ENCODE data around the gene SAP30.
A peak's percentile ranks its signal among the peaks of the same experiment; 100 is the strongest.

SAP30 gene

GRCh38 chr4:173367285-173367684 lies 3.5 kb upstream of the SAP30 start:
- no peak overlapping the region for H3K14ac ChIP-seq (ENCODE audit: low read length)
- H3K36me3 ChIP-seq (replicated peaks in 1 of 2; ENCODE audit: control insufficient read depth in 2 of 2, insufficient read depth in 2 of 2, low read length in 2 of 2), result no peaks in the 10 kb centered on the region
- H3K79me1 ChIP-seq (ENCODE audit: low read depth, low read length), result peaks cover 3% of the 10 kb centered on the region
- H2AFZ ChIP-seq (ENCODE audit: low read length), result peak overlapping the region; percentile 62
- H3K4me2 ChIP-seq (ENCODE audit: insufficient read depth, low read length, poor library complexity, severe bottlenecking), result no peak overlapping the region
- no peak overlapping the region for H3K27ac ChIP-seq (replicated peaks; ENCODE audit: low read length)
- H3K4me1 ChIP-seq (ENCODE audit: control insufficient read depth in 2 of 2, insufficient read depth in 1 of 2, low read depth in 1 of 2, low read length in 2 of 2), result peaks cover 0 to 9% of the 10 kb centered on the region in 2 donors
- no peak overlapping the region for H3K18ac ChIP-seq (ENCODE audit: low read length)
- H3K9me3 ChIP-seq (replicated peaks in 1 of 2; ENCODE audit: control insufficient read depth in 2 of 2, insufficient read depth in 1 of 2, low read depth in 1 of 2, low read length in 2 of 2), result peaks cover 0 to 3% of the 10 kb centered on the region in 2 donors
- no peak overlapping the region for H3K9ac ChIP-seq (ENCODE audit: low read depth, low read length, poor library complexity)
- H3K27me3 ChIP-seq (ENCODE audit: control insufficient read depth in 3 of 3, insufficient read depth in 3 of 3, low read depth in 1 of 3, low read length in 3 of 3), result no peaks in the 10 kb centered on the region
- no peak for DNase-seq (ENCODE audit: low spot score)
- no peak overlapping the region for H2BK120ac ChIP-seq (ENCODE audit: low read depth, low read length)
- no peak overlapping the region for H2BK5ac ChIP-seq (ENCODE audit: low read length)
- no peak overlapping the region for H4K8ac ChIP-seq (ENCODE audit: low read depth, low read length)
- no peak overlapping the region for H2AK5ac ChIP-seq (ENCODE audit: low read depth, low read length)
- no peak overlapping the region for H3K23ac ChIP-seq (ENCODE audit: low read depth, low read length, poor library complexity)
- H4K91ac ChIP-seq (ENCODE audit: low read depth, low read length, poor library complexity), result no peak overlapping the region
- H3K4me3 ChIP-seq (ENCODE audit: low read length in 2 of 2), result no peak overlapping the region
- H2BK15ac ChIP-seq (ENCODE audit: low read length), result no peak overlapping the region
- no peak overlapping the region for H2BK12ac ChIP-seq (ENCODE audit: low read length)
- no peak overlapping the region for H3K4ac ChIP-seq (ENCODE audit: low read length)

- H4K8ac ChIP-seq (ENCODE audit: low read depth, low read length), result no peak overlapping the region
- H3K27ac ChIP-seq (replicated peaks; ENCODE audit: low read length), result no peak overlapping the region
- H2BK15ac ChIP-seq (ENCODE audit: low read length), result no peak overlapping the region
- no peak overlapping the region for H3K4me3 ChIP-seq (ENCODE audit: low read length in 2 of 2)
- no peak overlapping the region for H3K4me2 ChIP-seq (ENCODE audit: insufficient read depth, low read length, poor library complexity, severe bottlenecking)
- DNase-seq (ENCODE audit: low spot score), result no peak
- H3K79me1 ChIP-seq (ENCODE audit: low read depth, low read length), result peaks cover 3% of the 10 kb centered on the region
- no peak overlapping the region for H3K4ac ChIP-seq (ENCODE audit: low read length)
- no peak overlapping the region for H2BK5ac ChIP-seq (ENCODE audit: low read length)
- H2AFZ ChIP-seq (ENCODE audit: low read length), result peak overlapping the region; percentile 15
- peaks cover 0 to under 1% of the 10 kb centered on the region in 2 donors for H3K36me3 ChIP-seq (replicated peaks in 1 of 2; ENCODE audit: control insufficient read depth in 2 of 2, insufficient read depth in 2 of 2, low read length in 2 of 2)
- H3K14ac ChIP-seq (ENCODE audit: low read length), result no peak overlapping the region
- H3K23ac ChIP-seq (ENCODE audit: low read depth, low read length, poor library complexity), result no peak overlapping the region
- no peak overlapping the region for H2BK12ac ChIP-seq (ENCODE audit: low read length)
- no peak overlapping the region for H3K18ac ChIP-seq (ENCODE audit: low read length)
- peaks cover 0 to 3% of the 10 kb centered on the region in 2 donors for H3K9me3 ChIP-seq (replicated peaks in 1 of 2; ENCODE audit: control insufficient read depth in 2 of 2, insufficient read depth in 1 of 2, low read depth in 1 of 2, low read length in 2 of 2)
- no peak overlapping the region for H2AK5ac ChIP-seq (ENCODE audit: low read depth, low read length)
- H2BK120ac ChIP-seq (ENCODE audit: low read depth, low read length), result no peak overlapping the region
- no peak overlapping the region for H4K91ac ChIP-seq (ENCODE audit: low read depth, low read length, poor library complexity)
- peaks cover 0 to 9% of the 10 kb centered on the region in 2 donors for H3K4me1 ChIP-seq (ENCODE audit: control insufficient read depth in 2 of 2, insufficient read depth in 1 of 2, low read depth in 1 of 2, low read length in 2 of 2)
- WGBS, 2 donors (ENCODE audit: extremely low coverage in 2 of 2, insufficient read length in 2 of 2, insufficient replicate concordance in 1 of 2), result 100% methylated on average over 1 of the region's 4 CpGs; no CpG with 5 or more reads in 1 of the 2 donors
- H3K27me3 ChIP-seq (ENCODE audit: control insufficient read depth in 3 of 3, insufficient read depth in 3 of 3, low read depth in 1 of 3, low read length in 3 of 3), result no peaks in the 10 kb centered on the region
- no peak overlapping the region for H3K9ac ChIP-seq (ENCODE audit: low read depth, low read length, poor library complexity)
Measured at GRCh38 chr4:173367946-173368345, 2.8 kb upstream of the SAP30 start.

DNA sequence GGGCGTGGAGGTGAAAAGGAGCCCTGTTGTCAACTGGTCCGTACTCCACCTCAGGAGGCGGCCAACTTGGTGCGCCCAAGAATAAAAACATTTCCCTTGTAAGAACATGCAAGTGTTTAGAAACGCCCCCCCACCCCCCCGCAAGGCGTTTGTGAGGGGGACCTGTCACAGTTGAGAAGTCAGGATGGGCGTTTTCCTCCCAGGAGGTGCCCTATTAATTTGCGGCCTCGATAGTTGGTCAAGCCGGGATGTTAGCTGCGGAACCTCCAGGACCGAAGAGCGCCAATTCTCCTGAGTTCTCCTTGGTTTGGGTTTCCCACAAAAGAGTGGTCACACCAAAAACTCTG lies 651 bp upstream of the SAP30 start:
- no peak overlapping the region for H3K18ac ChIP-seq (ENCODE audit: low read length)
- WGBS, 2 donors (ENCODE audit: extremely low coverage in 2 of 2, insufficient read length in 2 of 2, insufficient replicate concordance in 1 of 2), result no CpG with 5 or more reads among the region's 14 CpGs
- no peak for DNase-seq (ENCODE audit: low spot score)

GRCh38 chr4:173371292-173372192 lies 788 bp downstream of the SAP30 start:
- H3K4me2 ChIP-seq (ENCODE audit: insufficient read depth, low read length, poor library complexity, severe bottlenecking), result peak overlapping the region; percentile 64
- H2AFZ ChIP-seq (ENCODE audit: low read length), result peak overlapping the region; percentile 90
- H3K79me1 ChIP-seq (ENCODE audit: low read depth, low read length), result peaks cover 3% of the 10 kb centered on the region
- peak overlapping the region; percentile 71 for H3K14ac ChIP-seq (ENCODE audit: low read length)
- no peaks in the 10 kb centered on the region for H3K27me3 ChIP-seq (ENCODE audit: control insufficient read depth in 3 of 3, insufficient read depth in 3 of 3, low read depth in 1 of 3, low read length in 3 of 3)
- no peak overlapping the region for H2BK12ac ChIP-seq (ENCODE audit: low read length)
- H3K27ac ChIP-seq (replicated peaks; ENCODE audit: low read length), result peak overlapping the region; percentile 89
- peaks cover 0 to 18% of the 10 kb centered on the region in 2 donors for H3K9me3 ChIP-seq (replicated peaks in 1 of 2; ENCODE audit: control insufficient read depth in 2 of 2, insufficient read depth in 1 of 2, low read depth in 1 of 2, low read length in 2 of 2)
- DNase-seq (ENCODE audit: low spot score), result peak; percentile 45
- no peak overlapping the region for H2AK5ac ChIP-seq (ENCODE audit: low read depth, low read length)
- no CpG with 5 or more reads among the region's 68 CpGs for WGBS, 2 donors (ENCODE audit: extremely low coverage in 2 of 2, insufficient read length in 2 of 2, insufficient replicate concordance in 1 of 2)
- H3K4me3 ChIP-seq (ENCODE audit: low read length in 2 of 2), result peak overlapping the region; percentile 97 to 100
- peak overlapping the region; percentile 61 for H3K18ac ChIP-seq (ENCODE audit: low read length)
- peaks cover 4 to 37% of the 10 kb centered on the region in 2 donors for H3K36me3 ChIP-seq (replicated peaks in 1 of 2; ENCODE audit: control insufficient read depth in 2 of 2, insufficient read depth in 2 of 2, low read length in 2 of 2)
- H3K4me1 ChIP-seq (ENCODE audit: control insufficient read depth in 2 of 2, insufficient read depth in 1 of 2, low read depth in 1 of 2, low read length in 2 of 2), result peaks cover 0 to 9% of the 10 kb centered on the region in 2 donors
- H2BK5ac ChIP-seq (ENCODE audit: low read length), result no peak overlapping the region
- no peak overlapping the region for H2BK120ac ChIP-seq (ENCODE audit: low read depth, low read length)
- H3K23ac ChIP-seq (ENCODE audit: low read depth, low read length, poor library complexity), result peak overlapping the region; percentile 92
- H4K8ac ChIP-seq (ENCODE audit: low read depth, low read length), result peak overlapping the region; percentile 17
- H2BK15ac ChIP-seq (ENCODE audit: low read length), result peak overlapping the region; percentile 3
- H4K91ac ChIP-seq (ENCODE audit: low read depth, low read length, poor library complexity), result no peak overlapping the region
- H3K9ac ChIP-seq (ENCODE audit: low read depth, low read length, poor library complexity), result peak overlapping the region; percentile 88
- no peak overlapping the region for H3K4ac ChIP-seq (ENCODE audit: low read length)

More for the DNA sequence above, 651 bp upstream of the SAP30 start:
- peaks cover 0 to 22% of the 10 kb centered on the region in 2 donors for H3K36me3 ChIP-seq (replicated peaks in 1 of 2; ENCODE audit: control insufficient read depth in 2 of 2, insufficient read depth in 2 of 2, low read length in 2 of 2)
- H2BK120ac ChIP-seq (ENCODE audit: low read depth, low read length), result no peak overlapping the region
- peaks cover 0 to 9% of the 10 kb centered on the region in 2 donors for H3K4me1 ChIP-seq (ENCODE audit: control insufficient read depth in 2 of 2, insufficient read depth in 1 of 2, low read depth in 1 of 2, low read length in 2 of 2)
- no peak overlapping the region for H3K14ac ChIP-seq (ENCODE audit: low read length)
- H3K4ac ChIP-seq (ENCODE audit: low read length), result no peak overlapping the region
- peak overlapping the region; percentile 83 for H3K4me2 ChIP-seq (ENCODE audit: insufficient read depth, low read length, poor library complexity, severe bottlenecking)
- H3K27ac ChIP-seq (replicated peaks; ENCODE audit: low read length), result peak overlapping the region; percentile 75
- no peak overlapping the region for H3K23ac ChIP-seq (ENCODE audit: low read depth, low read length, poor library complexity)
- peaks cover 0 to 10% of the 10 kb centered on the region in 2 donors for H3K9me3 ChIP-seq (replicated peaks in 1 of 2; ENCODE audit: control insufficient read depth in 2 of 2, insufficient read depth in 1 of 2, low read depth in 1 of 2, low read length in 2 of 2)
- peak overlapping the region; percentile 83 for H2AFZ ChIP-seq (ENCODE audit: low read length)
- H3K4me3 ChIP-seq (ENCODE audit: low read length in 2 of 2), result peak overlapping the region; percentile 87 to 97
- no peak overlapping the region for H4K91ac ChIP-seq (ENCODE audit: low read depth, low read length, poor library complexity)
- no peak overlapping the region for H2BK15ac ChIP-seq (ENCODE audit: low read length)
- peaks cover 3% of the 10 kb centered on the region for H3K79me1 ChIP-seq (ENCODE audit: low read depth, low read length)
- H3K27me3 ChIP-seq (ENCODE audit: control insufficient read depth in 3 of 3, insufficient read depth in 3 of 3, low read depth in 1 of 3, low read length in 3 of 3), result no peaks in the 10 kb centered on the region
- no peak overlapping the region for H2BK12ac ChIP-seq (ENCODE audit: low read length)
- peak overlapping the region; percentile 17 for H3K9ac ChIP-seq (ENCODE audit: low read depth, low read length, poor library complexity)
- no peak overlapping the region for H2AK5ac ChIP-seq (ENCODE audit: low read depth, low read length)
- no peak overlapping the region for H4K8ac ChIP-seq (ENCODE audit: low read depth, low read length)
- H2BK5ac ChIP-seq (ENCODE audit: low read length), result peak overlapping the region; percentile 53
